Adrenal gland (tissue), 5 donors: ENCODE measurements around the gene ENTR1.

Source experiments
- POLR2A ChIP-seq, 2 donors: fragments of 450-650 bp; IDR thresholded peaks; one replicate each; pipeline ENCODE4 v1.6.1; 2017; ENCODE audit warnings: antibody characterized with exemption in 2 of 2, mild to moderate bottlenecking in 2 of 2, moderate library complexity in 1 of 2
- TF ChIP-seq, protein P1 (sequence below), 6 experiments: fragments of 450-650 bp in 4 of 6; fragments of 200-600 bp in 2 of 6; sonication (generic) in 1 of 6; IDR thresholded peaks; 1 replicate in 5 of 6; 2 replicates in 1 of 6; pipeline versions ENCODE4 v1.5.1 to v1.8.0; 2016 to 2021; ENCODE audit warnings: antibody characterized with exemption in 6 of 6, mild to moderate bottlenecking in 2 of 6, moderate library complexity in 1 of 6
- donor health status: DM: no; HTN: no; CAD: no.

DNA sequence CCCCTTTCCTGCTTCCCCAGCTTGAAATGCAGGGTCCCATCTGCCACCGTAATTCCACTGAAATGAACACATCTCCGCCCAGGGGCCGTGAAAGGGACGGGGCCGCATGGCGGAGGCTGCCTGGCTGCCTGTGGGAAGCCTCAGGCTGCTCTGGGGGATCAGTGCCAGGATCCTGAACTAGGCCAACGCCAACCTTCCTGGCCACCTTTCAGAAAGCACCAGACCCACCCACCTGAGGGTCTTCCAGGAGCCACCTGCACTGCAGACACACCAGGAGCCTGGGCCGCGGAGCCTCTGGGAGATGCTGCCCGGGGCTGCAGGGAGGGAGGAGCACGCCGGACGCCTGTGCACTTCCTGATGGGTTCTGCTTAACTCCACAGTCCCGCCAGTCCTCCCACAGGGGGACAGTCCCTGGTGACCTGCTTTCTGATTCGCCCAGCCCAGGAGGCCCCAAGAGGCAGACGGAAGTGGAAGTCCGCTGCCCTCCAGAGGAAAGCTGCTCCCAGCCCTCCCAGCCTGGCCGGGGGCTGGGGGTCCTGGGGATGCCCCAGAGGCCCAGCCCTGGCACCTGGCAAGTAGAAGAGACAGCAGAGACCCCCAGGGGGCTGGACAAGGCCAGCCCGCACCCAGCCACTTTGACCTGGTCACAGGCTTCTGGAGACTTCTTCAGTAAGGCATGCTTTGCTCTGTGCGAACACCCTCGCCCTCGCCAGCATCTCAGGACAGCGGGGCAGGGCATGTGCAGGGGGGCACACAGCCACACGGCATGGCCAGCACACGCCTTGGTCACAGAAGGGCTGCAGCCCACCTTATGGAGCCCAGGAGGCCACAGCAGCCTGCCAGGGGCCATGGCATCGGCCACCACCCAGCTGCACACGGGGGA lies 36.9 kb downstream of the ENTR1 start, which contains the start of gene CARD9:
- TF ChIP-seq, protein P1, sequence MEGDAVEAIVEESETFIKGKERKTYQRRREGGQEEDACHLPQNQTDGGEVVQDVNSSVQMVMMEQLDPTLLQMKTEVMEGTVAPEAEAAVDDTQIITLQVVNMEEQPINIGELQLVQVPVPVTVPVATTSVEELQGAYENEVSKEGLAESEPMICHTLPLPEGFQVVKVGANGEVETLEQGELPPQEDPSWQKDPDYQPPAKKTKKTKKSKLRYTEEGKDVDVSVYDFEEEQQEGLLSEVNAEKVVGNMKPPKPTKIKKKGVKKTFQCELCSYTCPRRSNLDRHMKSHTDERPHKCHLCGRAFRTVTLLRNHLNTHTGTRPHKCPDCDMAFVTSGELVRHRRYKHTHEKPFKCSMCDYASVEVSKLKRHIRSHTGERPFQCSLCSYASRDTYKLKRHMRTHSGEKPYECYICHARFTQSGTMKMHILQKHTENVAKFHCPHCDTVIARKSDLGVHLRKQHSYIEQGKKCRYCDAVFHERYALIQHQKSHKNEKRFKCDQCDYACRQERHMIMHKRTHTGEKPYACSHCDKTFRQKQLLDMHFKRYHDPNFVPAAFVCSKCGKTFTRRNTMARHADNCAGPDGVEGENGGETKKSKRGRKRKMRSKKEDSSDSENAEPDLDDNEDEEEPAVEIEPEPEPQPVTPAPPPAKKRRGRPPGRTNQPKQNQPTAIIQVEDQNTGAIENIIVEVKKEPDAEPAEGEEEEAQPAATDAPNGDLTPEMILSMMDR (IDR thresholded peaks at IDR 0.05): no peak
- no peak for TF ChIP-seq POLR2A (IDR thresholded peaks at IDR 0.05)
